CD4-positive, alpha-beta T cell treated with Interleukin-4 for 1 hour (primary cell): ENCODE results near the gene CRACR2B.

Experiments used
- DNase-seq, 2 donors: peaks; one replicate each; pipeline ENCODE4 v3.0.0-alpha.2; 2020 to 2022

CRACR2B gene

DNA sequence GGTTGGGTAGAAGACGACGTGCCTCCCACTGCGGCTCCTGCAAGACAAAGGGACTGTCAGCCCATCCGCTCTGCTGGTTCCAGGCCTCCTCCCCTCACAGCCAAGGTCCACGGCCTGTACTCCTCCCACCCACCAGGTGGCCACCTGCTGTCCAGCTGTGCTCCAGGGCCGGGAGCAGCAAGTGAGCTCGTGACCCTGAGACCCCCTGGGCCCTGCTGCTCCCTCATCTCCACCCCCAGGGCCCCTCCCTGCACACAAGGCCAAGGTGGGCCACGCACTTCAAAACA is 42.4 kb downstream of the CRACR2B start:
- DNase-seq = no peak

- no peak for DNase-seq
These were observed 42.7 kb downstream of the CRACR2B start for GRCh38 chr11:870418-870817.

GRCh38 chr11:871472-871871 is 43.8 kb downstream of the CRACR2B start:
- no peak for DNase-seq

DNA sequence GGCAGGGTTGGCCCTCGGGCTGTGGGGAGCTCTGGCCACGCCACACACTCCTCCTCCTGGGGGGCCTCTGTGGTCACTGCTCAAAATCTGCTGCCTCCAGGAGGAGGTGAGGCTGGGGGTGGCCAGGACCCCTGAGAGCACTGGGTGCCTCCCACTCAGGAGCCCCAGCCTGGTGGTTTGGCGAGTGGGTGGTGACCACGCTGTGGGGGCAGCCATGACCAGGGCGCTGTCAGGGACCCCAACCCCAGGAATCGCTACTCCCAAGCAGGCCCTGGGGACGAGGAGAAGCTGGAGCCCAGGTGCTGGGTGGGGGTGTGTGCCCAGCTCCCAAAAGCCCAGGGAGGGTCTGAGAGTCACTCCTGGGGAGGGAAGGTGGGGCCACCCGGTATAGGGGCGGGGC is 45.1 kb downstream of the CRACR2B start:
- DNase-seq = no peak

GRCh38 chr11:873706-874105 is 46.0 kb downstream of the CRACR2B start:
- DNase-seq = no peak

DNA sequence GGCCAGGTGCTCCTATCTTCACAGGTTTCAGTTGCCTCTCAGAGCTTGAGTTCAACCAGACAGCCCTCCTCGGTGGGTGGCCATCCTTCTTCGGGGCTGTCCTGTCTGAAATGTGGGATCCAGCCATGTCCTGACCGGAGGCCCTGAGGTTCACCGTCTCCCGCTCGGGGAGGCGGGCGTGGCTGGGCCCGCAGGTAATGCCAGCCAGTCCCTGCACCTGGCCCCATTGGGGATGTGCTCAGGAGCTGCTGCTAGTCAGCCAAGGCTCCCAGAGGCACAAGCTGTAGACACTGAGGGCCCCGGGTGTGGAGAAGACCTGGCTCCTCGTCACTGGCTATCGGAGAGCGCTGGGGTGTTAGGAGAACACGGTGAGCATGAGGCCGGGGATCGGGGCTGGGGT is 47.5 kb downstream of the CRACR2B start:
- DNase-seq = no peak

- DNase-seq = no peak
These were observed 48.1 kb downstream of the CRACR2B start for GRCh38 chr11:875769-876301.

DNA sequence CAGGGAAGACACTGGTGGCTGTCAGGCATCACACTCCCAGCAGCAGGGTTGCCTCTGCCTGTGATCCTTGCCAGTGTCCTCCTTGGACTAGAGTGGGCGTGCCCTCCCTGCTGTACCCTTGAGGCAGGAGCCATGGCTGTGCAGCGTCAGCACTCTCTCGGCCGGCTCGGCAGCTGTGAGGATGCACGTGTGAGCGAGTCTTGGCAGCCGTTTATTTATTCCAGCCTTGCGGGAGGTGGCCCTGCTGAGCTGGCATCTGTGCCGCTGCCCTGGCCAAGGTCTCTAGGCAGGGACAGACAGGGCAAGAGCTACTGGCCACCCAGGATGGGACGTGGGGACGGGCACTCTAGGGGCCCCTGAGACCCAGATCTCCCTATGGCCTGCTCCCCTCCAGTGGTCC is 48.8 kb downstream of the CRACR2B start:
- no peak for DNase-seq

DNA sequence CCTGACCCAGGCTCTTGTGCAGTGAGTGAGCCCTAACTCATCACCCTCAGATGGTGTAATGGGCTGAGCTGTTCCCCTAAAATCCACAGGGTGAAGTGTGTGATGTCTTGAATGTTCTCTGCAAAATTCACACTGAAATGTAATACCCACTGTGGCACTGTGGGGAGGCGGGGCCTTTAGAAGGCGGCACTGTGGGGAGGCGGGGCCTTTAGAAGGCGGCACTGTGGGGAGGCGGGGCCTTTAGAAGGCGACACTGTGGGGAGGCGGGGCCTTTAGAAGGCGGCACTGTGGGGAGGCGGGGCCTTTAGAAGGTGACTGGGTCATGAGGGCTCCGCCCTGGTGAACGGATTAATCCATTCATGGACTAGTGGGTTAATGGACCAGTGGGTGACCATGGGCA is 49.8 kb downstream of the CRACR2B start:
- DNase-seq = peak; percentile 7 to 15

DNA sequence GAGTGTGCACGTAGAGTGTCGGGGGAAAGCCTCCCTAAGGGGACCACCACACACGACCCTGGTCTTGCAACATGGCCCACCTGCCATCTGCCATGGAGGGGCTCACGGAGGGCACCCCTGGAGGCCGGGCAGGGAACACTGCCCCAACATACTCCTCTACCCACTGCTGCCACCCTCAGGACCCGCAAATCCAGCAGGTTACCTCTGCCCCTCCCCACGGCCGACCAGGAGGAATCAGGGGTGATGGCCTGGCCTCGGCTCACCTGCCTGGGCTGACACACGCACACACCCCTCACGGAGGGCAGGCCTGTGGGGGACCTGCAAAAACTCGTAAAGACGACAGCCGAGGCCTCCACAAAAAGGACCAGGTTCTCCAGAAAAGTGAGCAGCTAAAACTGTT is 52.7 kb downstream of the CRACR2B start:
- DNase-seq = no peak
